H9 (cell line): ENCODE measurements around the gene RAD9B. TPM values are rescaled to one million over a fixed set of nuclear protein-coding genes. Genes with fewer than 3 reads are reported as not detected.

Source experiments
- DNase-seq: peaks from one replicate; pipeline ENCODE4 v3.0.0-alpha.2; 2017
- H2AFZ ChIP-seq: one replicate; pipeline ENCODE4 v1.6.1; 2013; ENCODE audit warnings: mild to moderate bottlenecking, low read length, control low read depth, moderate library complexity
- H2AK5ac ChIP-seq: 2 replicates; pipeline ENCODE4 v1.6.1; 2013; ENCODE audit warnings: low read length, control low read depth, mixed read lengths; ENCODE audit not compliant: insufficient read length
- H2BK120ac ChIP-seq: one replicate; pipeline ENCODE4 v1.6.1; 2013; ENCODE audit warnings: low read depth, mild to moderate bottlenecking, low read length, control low read depth, inconsistent platforms; ENCODE audit not compliant: poor library complexity, severe bottlenecking
- H2BK12ac ChIP-seq: 2 replicates; pipeline ENCODE4 v1.6.1; 2013; ENCODE audit warnings: low read length, control low read depth, mixed read lengths, low read depth; ENCODE audit not compliant: insufficient read length
- H2BK15ac ChIP-seq: 2 replicates; pipeline ENCODE4 v1.6.1; 2013; ENCODE audit warnings: low read depth, low read length, control low read depth
- H2BK20ac ChIP-seq: one replicate; pipeline ENCODE4 v1.6.1; 2013; ENCODE audit warnings: low read depth, mild to moderate bottlenecking, low read length, control low read depth, inconsistent platforms; ENCODE audit not compliant: poor library complexity, severe bottlenecking
- H2BK5ac ChIP-seq: 2 replicates; pipeline ENCODE4 v1.6.1; 2013; ENCODE audit warnings: low read length, control low read depth, mixed read lengths; ENCODE audit not compliant: insufficient read length
- H3K14ac ChIP-seq: 2 replicates; pipeline ENCODE4 v1.6.1; 2013; ENCODE audit warnings: low read length, control low read depth; ENCODE audit not compliant: insufficient read depth
- H3K18ac ChIP-seq: 2 replicates; pipeline ENCODE4 v1.6.1; 2013; ENCODE audit warnings: low read depth, mild to moderate bottlenecking, mixed read lengths, low read length, control low read depth; ENCODE audit not compliant: insufficient read length
- H3K23ac ChIP-seq: 2 replicates; pipeline ENCODE4 v1.6.1; 2013; ENCODE audit warnings: low read length, control low read depth, mixed read lengths, low read depth; ENCODE audit not compliant: insufficient read length
- H3K23me2 ChIP-seq: 2 replicates; pipeline ENCODE4 v1.6.1; 2013; ENCODE audit warnings: low read depth, mild to moderate bottlenecking, mixed read lengths, low read length, control low read depth; ENCODE audit not compliant: insufficient read length, poor library complexity, severe bottlenecking
- H3K27ac ChIP-seq: 2 replicates; pipeline ENCODE4 v1.5.1; 2013; ENCODE audit warnings: low read length, control low read depth, mixed read lengths, low read depth; ENCODE audit not compliant: insufficient read length
- H3K27me3 ChIP-seq: 2 replicates; pipeline ENCODE4 v1.6.1; 2013; ENCODE audit warnings: low read length, control low read depth, inconsistent platforms; ENCODE audit not compliant: insufficient read depth
- H3K4ac ChIP-seq: 2 replicates; pipeline ENCODE4 v1.6.1; 2013; ENCODE audit warnings: low read depth, mild to moderate bottlenecking, control low read depth, inconsistent platforms, low read length, moderate library complexity
- H3K4me1 ChIP-seq: 2 replicates; pipeline ENCODE4 v1.6.1; 2013; ENCODE audit warnings: low read length, control low read depth, inconsistent platforms; ENCODE audit not compliant: insufficient read depth
- H3K4me2 ChIP-seq: 2 replicates; pipeline ENCODE4 v1.6.1; 2013; ENCODE audit warnings: low read length, control low read depth, mixed read lengths; ENCODE audit not compliant: insufficient read length, insufficient read depth
- H3K56ac ChIP-seq: 2 replicates; pipeline ENCODE4 v1.6.1; 2013; ENCODE audit warnings: low read depth, mild to moderate bottlenecking, mixed read lengths, low read length, control low read depth; ENCODE audit not compliant: insufficient read length
- H3K79me1 ChIP-seq: 2 replicates; pipeline ENCODE4 v1.6.1; 2013; ENCODE audit warnings: low read depth, mild to moderate bottlenecking, moderate library complexity, low read length, control low read depth, inconsistent platforms; ENCODE audit not compliant: insufficient read depth, poor library complexity, severe bottlenecking
- H3K79me2 ChIP-seq: 2 replicates; pipeline ENCODE4 v1.6.1; 2013; ENCODE audit warnings: low read length, control low read depth, inconsistent platforms; ENCODE audit not compliant: insufficient read depth
- H3K9ac ChIP-seq: 2 replicates; pipeline ENCODE4 v1.6.1; 2013; ENCODE audit warnings: low read length, control low read depth, mixed read lengths; ENCODE audit not compliant: insufficient read length; ENCODE audit errors: extremely low read depth
- H3K9me3 ChIP-seq: one replicate; pipeline ENCODE4 v1.6.1; 2013; ENCODE audit warnings: low read depth, low read length, inconsistent platforms; ENCODE audit not compliant: control insufficient read depth
- H3T11ph ChIP-seq: one replicate; pipeline ENCODE4 v1.6.1; 2013; ENCODE audit warnings: mild to moderate bottlenecking, low read length, control low read depth, inconsistent platforms
- H4K20me1 ChIP-seq: one replicate; pipeline ENCODE4 v1.6.1; 2013; ENCODE audit not compliant: control insufficient read depth, insufficient read length, insufficient read depth
- H4K5ac ChIP-seq: 2 replicates; pipeline ENCODE4 v1.6.1; 2013; ENCODE audit warnings: low read depth, mild to moderate bottlenecking, mixed read lengths, low read length, control low read depth; ENCODE audit not compliant: insufficient read length
- H4K8ac ChIP-seq: replicated peaks from 2 replicates; pipeline ENCODE4 v1.6.1; 2013; ENCODE audit warnings: low read length, control low read depth, mixed read lengths, low read depth; ENCODE audit not compliant: insufficient read length
- H4K91ac ChIP-seq: 2 replicates; pipeline ENCODE4 v1.6.1; 2013; ENCODE audit warnings: low read depth, mild to moderate bottlenecking, moderate library complexity, mixed read lengths, low read length, control low read depth; ENCODE audit not compliant: insufficient read length
- H3K27ac Mint-ChIP-seq, 3 experiments: 2 replicates in 2 of 3; 3 replicates in 1 of 3; pipeline ENCODE4 v1.8.0; 2020 to 2021; ENCODE audit warnings: mixed read lengths in 3 of 3, mild to moderate bottlenecking in 1 of 3, moderate library complexity in 1 of 3
- H3K27me3 Mint-ChIP-seq: 2 replicates; pipeline ENCODE4 v1.8.0; 2021; ENCODE audit warnings: low read depth, mild to moderate bottlenecking, moderate library complexity, mixed read lengths
- H3K36me3 Mint-ChIP-seq, 3 experiments: 2 replicates in 2 of 3; 3 replicates in 1 of 3; pipeline ENCODE4 v1.8.0; 2020 to 2021; ENCODE audit warnings: low read depth in 3 of 3, mixed read lengths in 3 of 3; ENCODE audit not compliant: insufficient read depth in 1 of 3
- H3K4me1 Mint-ChIP-seq, 2 experiments: 2 replicates each; pipeline ENCODE4 v1.8.0; 2020; ENCODE audit warnings: mixed read lengths in 2 of 2
- H3K4me3 Mint-ChIP-seq, 2 experiments: 2 replicates in 1 of 2; 3 replicates in 1 of 2; pipeline ENCODE4 v1.8.0; 2020 to 2021; ENCODE audit warnings: mild to moderate bottlenecking in 2 of 2, mixed read lengths in 2 of 2, moderate library complexity in 1 of 2
- H3K9me3 Mint-ChIP-seq, 2 experiments: 2 replicates in 1 of 2; 3 replicates in 1 of 2; pipeline ENCODE4 v1.8.0; 2020; ENCODE audit warnings: mild to moderate bottlenecking in 2 of 2, mixed read lengths in 2 of 2, moderate library complexity in 1 of 2
- WGBS: extraction: QIAGEN DNeasy Blood & Tissue Kit; methylation state at CpG from one replicate; pipeline ENCODE4 v1.1.7; 2013; ENCODE audit warnings: missing lambda C conversion rate, low lambda C conversion rate, mixed read lengths; ENCODE audit not compliant: insufficient read length; ENCODE audit errors: extremely low coverage; 5-methylcytosine and 5-hydroxymethylcytosine counted together
- total RNA-seq: library from RNA; stranded (reverse); gene quantifications from 2 replicates; pipeline ENCODE4 v1.2.1, GENCODE V29; 2021
- TF ChIP-seq, protein P1 (sequence below): fragments of 200-600 bp; sonication (generic); conservative IDR thresholded peaks from 3 replicates; pipeline ENCODE4 v1.8.0; 2021; ENCODE audit warnings: antibody characterized with exemption, mild to moderate bottlenecking

Gene RAD9B
- total RNA-seq, 1 experiment from 2014 or later = not detected

DNA sequence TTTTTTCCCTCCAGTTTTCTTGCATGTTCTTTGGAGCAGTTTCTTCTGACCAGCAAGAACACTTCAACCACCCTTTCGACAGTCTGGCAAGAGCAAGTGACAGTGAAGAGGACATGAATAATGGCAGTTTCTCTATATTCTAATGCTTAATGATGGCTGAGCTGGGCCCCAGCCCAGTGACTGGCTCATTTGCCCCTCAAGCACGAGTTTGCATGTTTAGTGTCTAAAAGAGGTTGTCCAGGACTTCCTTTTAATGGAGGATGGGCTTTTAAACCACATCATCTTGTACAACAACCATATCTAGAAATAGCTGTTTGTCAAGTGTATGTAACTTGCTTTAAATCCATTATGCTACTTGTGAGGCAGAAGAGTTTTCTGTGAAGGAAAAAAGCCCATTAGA, 28.4 kb downstream of the RAD9B start:
- H3K23me2 ChIP-seq = no peaks in the 10 kb centered on the region
- Mint-ChIP-seq H3K4me1 (peaks cover 12 to 16% of the 10 kb centered on the region in 2 experiments), H3K27me3 (peaks cover 3% of the 10 kb centered on the region; the same call in 1 of the 2 replicates), H3K9me3 (no peaks in the 10 kb centered on the region), H3K27ac (no peak overlapping the region), H3K4me3 (no peak overlapping the region), H3K36me3 (peaks cover 0 to 5% (median 0%) of the 10 kb centered on the region in 3 experiments; a peak in 3 of 7 replicates)
- no peak overlapping the region for H2BK5ac ChIP-seq
- no peak for DNase-seq
- H3K56ac ChIP-seq = no peak overlapping the region
- H3K9ac ChIP-seq = no peak overlapping the region
- no peak overlapping the region for H4K91ac ChIP-seq
- no peak overlapping the region for H2BK15ac ChIP-seq
- no peak overlapping the region for H2BK20ac ChIP-seq
- no peak overlapping the region for H3K27ac ChIP-seq
- H3K4me2 ChIP-seq = no peak overlapping the region
- no peaks in the 10 kb centered on the region for H3K79me2 ChIP-seq
- H2BK12ac ChIP-seq = no peak overlapping the region
- H2BK120ac ChIP-seq = no peak overlapping the region
- H4K20me1 ChIP-seq = no peaks in the 10 kb centered on the region
- no peaks in the 10 kb centered on the region for H3K27me3 ChIP-seq
- no peak overlapping the region for H2AFZ ChIP-seq
- H3K9me3 ChIP-seq = no peaks in the 10 kb centered on the region
- H4K8ac ChIP-seq = no peak overlapping the region
- H3K18ac ChIP-seq = no peak overlapping the region
- no peak overlapping the region for H4K5ac ChIP-seq
- TF ChIP-seq, protein P1, sequence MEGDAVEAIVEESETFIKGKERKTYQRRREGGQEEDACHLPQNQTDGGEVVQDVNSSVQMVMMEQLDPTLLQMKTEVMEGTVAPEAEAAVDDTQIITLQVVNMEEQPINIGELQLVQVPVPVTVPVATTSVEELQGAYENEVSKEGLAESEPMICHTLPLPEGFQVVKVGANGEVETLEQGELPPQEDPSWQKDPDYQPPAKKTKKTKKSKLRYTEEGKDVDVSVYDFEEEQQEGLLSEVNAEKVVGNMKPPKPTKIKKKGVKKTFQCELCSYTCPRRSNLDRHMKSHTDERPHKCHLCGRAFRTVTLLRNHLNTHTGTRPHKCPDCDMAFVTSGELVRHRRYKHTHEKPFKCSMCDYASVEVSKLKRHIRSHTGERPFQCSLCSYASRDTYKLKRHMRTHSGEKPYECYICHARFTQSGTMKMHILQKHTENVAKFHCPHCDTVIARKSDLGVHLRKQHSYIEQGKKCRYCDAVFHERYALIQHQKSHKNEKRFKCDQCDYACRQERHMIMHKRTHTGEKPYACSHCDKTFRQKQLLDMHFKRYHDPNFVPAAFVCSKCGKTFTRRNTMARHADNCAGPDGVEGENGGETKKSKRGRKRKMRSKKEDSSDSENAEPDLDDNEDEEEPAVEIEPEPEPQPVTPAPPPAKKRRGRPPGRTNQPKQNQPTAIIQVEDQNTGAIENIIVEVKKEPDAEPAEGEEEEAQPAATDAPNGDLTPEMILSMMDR = no peak
- H3T11ph ChIP-seq = no peak overlapping the region
- H3K23ac ChIP-seq = no peak overlapping the region
- H3K79me1 ChIP-seq = no peaks in the 10 kb centered on the region
- no peak overlapping the region for H3K14ac ChIP-seq
- H2AK5ac ChIP-seq = no peak overlapping the region
- no peak overlapping the region for H3K4ac ChIP-seq
- no peaks in the 10 kb centered on the region; the same call in 1 of the 2 replicates for H3K4me1 ChIP-seq
- no CpG with 5 or more reads among the region's 2 CpGs for WGBS
